KG1 (cell line): ENCODE data around the gene TBC1D10A.
"Not testable (repeated sequence)": the region's sequence is repeated elsewhere in the genome, so short reads cannot be mapped to it uniquely, and the experiment has no call there.

Experiments
- DNase-seq: peaks from one replicate; lab custom pipeline; 2025; lab: John Stamatoyannopoulos, UW

TBC1D10A gene

DNA sequence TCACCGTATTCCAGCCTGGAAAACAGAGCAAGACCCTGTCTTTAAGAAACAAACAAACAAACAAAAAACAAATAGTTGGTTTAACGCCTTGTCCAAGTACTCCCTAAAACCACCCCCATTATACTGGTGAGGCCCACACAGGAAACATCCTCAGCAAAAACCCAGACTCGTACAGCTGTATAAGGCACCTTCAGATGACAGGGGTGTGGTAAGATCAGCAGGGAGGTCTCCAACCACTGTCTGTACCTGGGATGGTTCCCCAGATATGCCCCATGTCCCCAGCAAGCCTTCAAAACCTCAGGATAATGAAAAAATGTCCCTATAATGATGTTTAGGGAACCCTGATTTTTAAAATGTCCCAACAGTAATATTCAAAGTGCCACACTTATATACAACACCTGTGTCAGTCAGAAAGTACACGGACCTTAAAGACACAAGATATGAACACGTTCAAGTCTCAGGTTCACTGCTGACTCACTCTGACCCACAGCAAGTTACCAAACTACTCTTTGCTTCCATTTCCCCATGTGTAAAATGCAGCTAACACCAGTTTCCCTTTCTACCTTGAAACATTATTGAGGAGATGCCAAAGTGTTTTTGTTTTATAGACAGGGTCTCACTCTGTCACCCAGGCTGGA, 20.6 kb upstream of the TBC1D10A start:
- no peak for DNase-seq

DNA sequence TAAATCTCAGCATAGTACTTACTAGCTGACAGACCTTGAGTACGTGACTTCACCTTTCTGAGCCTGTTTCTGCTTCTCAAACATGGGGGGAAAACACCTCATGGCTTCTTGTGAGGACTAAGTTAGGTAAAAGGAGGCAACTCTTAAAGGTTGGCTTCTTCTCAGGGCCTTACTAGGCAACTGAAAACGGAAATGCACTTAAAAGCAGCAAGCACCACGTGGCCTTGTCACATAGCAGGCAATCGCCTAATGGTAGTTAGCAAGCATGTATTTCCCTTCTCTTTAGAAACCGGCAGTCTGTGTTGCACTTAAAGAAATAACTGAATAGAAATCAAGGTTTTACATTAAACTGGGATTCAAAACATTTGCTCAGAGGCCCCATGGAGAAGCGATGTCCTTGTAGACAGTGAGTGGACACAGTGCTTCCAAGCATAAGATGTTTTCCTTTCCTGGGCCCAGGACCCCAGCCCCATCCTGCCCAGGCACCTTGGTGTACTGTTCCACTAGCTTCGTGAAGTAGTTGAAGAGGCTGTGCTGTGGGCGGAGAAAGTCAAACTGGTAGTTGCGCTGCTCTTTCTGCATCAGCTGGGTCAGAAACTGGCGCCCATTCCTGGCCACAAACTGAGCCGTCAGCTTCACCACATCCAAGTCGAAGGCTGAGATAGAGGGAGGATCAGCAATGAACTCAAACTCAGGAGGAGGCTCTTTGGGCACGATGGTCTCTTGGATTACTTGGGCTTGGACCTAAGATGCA, 17.9 kb upstream of the TBC1D10A start:
- DNase-seq, result no peak

DNA sequence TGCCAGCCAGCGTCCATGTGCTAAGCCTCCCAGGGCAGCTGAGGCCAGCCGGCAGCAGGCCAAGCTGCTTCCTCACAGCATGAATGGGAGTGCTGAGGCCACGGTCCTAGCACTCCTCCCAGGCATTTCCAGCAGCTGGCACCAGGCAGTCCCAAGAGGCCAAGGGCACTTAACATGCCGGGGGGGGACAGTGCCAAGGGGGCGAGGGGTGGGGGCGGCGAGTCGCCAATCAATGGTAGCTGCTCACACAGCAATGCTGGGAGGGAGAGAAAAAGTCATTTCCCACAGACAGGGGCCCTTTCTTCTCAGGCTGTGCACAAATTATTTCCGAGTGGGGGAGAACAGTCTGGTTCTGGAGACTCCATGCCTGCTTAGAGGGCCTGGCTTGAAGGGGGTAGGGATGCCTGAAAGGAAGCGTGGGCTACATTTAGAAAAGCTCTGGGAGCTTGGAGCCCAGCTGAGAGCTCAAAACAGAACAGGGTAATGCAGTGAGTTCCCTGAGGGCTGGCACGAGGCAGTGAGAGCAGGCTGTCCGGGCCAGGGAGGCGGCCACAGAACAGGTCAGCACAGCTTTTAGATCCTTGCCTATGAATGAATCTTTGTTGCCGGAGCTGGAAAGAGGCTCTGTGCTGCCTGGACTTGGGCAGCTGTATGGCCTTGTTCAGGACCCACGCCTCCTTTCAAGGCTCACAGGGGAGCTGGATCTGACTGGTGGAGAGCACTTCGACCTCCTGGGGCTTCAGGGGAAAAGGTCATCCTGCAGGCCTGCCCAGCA, 14.4 kb upstream of the TBC1D10A start:
- DNase-seq, result no peak

DNA sequence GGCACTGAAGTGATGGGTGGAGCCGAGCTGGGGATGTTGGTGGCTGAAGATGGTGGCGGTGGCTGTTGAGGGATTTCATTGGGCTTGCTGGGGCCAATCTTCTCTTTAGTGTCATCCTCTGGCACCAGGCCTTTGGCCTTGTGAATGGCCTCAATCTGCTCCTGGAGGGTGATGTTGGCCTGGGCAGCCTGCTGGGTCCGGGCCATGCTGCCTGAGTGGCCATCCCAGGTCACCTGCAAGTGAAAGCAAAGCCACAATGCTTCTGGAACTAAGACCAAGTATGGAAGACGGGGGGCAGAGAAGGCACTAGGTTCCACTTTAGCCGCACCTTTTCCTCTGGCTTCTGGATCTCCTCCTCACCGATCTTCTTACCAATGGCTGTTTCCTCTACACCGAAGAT, 12.1 kb upstream of the TBC1D10A start:
- no peak for DNase-seq

DNA sequence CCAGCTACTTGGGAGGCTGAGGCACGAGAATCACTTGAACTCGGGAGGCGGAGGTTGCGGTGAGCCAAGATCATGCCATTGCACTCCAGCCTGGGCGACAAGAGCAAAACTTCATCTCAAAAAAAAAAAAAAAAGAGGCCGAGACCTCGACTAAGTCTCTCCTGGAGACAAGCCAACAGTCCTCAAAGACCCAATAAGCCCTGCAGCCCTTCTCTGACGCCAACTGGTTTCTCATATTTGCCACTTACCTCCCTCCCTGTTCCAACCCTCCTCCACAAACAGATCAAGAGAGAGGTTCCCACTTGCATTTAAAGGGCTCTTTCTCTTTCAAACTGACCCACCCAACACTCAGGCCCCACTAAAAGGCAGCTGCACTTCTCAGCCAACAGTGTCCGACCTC, 11.6 kb upstream of the TBC1D10A start:
- not testable (repeated sequence) for DNase-seq

- no peak for DNase-seq
These were observed 10.7 kb upstream of the TBC1D10A start for GRCh38 chr22:30337461-30337778.

DNA sequence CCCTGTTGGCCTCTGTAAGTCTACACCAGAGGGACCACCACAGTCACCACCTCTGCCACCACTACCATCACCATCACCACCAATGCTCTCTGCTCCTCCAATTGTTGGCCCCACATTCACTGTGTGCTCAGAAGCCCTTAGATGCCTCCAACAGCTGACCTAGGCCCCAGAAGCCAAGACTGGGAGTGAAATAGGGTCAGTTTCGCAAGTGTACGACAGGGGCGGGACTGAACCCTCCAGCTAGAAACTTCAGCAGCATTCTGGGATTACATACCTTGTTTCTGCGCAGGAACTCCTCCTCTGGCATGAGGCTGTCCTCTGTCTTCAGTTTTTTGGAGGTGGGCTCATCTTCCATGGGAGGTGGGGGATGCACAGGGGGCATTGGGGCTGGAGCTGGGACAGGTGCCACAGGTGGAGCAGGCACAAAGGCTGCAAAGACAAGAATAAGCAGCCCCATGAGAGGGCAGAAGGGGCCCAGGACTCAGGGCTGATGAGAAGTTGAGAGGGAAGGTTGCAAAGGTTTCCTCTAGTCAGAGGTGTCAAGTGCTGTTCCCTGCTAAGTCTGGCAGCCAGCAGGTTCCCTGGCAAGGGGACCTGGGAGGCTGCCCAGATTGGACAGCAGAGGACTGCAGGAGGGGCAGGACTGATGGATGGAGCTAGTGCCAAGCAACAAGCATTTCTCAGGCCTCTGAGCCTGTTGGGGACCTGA, 10.2 kb upstream of the TBC1D10A start:
- DNase-seq, result no peak

- DNase-seq, result no peak
These were observed 8.5 kb upstream of the TBC1D10A start for GRCh38 chr22:30335236-30335635.

- DNase-seq, result no peak
These were observed 7.9 kb upstream of the TBC1D10A start for GRCh38 chr22:30334646-30335045.

DNA sequence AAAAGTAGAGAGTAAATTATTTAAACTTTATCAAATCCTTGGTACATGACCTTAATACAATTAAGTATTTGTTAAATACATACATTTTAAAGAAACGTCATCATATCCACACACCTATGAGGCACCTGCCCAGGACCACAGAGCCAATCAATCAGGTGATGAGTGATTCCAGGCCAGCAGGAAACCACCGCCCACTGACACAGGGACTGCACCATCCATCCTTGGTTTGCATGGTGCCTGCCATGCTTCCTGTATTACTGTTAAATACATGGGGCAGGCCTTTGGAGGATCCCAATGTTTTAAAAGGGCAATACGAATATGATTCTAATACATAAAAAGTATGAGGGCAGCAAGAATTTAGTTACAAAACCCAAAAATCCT, 7.0 kb upstream of the TBC1D10A start:
- DNase-seq, result no peak

- no peak for DNase-seq
These were observed 6.4 kb upstream of the TBC1D10A start for GRCh38 chr22:30332994-30333706.

- no peak for DNase-seq
These were observed 5.8 kb upstream of the TBC1D10A start for GRCh38 chr22:30332551-30332950.

DNA sequence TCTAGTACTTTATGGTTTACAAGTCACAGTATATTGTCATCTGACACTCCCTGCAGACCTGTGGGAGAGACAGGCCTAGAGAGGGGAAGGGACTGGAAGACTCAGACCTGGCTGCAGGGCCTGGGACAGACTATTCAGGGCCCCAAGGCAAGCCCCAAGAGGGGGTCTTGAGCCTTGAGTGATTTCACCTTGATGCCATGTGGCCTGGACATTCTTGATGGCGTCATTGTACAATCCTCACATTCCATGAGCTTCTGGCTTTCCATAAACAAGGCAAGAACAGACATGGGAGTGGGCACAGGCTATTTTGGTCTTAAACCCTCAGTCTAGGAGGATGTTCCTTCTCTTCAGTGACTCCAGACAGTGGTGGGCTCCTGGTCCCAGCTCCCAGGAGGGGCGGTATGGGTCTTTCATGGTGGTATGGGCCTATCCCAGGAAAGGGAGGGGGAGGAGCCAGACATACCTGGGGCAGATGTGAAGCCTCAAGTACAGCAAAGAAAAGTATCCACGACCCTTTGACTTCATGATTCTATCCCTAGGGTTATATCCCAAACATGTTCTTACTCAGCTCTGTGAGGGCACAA, 1.8 kb upstream of the TBC1D10A start:
- DNase-seq, result no peak

- DNase-seq, result no peak
These were observed 1.2 kb upstream of the TBC1D10A start for GRCh38 chr22:30327864-30328345.

GRCh38 chr22:30326255-30326705, 461 bp downstream of the TBC1D10A start:
- DNase-seq, result no peak

DNA sequence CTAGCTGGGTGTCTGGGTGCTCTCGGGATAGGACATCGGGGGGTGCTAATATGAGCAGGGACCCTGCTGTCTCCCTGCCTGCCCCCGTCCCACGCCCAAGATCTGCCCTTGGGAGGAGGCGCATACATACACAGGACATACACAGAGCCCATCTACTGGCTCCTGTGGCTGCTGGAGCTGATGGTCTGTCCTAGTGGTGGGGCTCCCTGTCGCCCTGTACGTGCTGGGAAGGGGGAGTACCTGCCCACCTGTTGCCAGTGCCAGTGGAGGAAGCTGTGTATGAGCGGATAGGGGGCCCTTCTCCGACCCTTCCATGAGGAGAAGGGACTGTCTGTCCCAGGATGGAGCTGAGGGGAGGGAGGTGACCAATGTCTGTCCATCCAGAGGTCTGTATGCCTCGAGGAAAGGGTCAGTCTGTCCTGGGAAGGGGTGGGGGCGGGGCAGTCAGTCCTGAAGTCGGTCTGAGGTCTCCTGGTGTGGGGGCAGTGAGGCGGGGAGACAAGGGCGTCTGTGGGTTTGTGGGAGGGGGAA, 952 bp downstream of the TBC1D10A start:
- DNase-seq, result no peak

DNA sequence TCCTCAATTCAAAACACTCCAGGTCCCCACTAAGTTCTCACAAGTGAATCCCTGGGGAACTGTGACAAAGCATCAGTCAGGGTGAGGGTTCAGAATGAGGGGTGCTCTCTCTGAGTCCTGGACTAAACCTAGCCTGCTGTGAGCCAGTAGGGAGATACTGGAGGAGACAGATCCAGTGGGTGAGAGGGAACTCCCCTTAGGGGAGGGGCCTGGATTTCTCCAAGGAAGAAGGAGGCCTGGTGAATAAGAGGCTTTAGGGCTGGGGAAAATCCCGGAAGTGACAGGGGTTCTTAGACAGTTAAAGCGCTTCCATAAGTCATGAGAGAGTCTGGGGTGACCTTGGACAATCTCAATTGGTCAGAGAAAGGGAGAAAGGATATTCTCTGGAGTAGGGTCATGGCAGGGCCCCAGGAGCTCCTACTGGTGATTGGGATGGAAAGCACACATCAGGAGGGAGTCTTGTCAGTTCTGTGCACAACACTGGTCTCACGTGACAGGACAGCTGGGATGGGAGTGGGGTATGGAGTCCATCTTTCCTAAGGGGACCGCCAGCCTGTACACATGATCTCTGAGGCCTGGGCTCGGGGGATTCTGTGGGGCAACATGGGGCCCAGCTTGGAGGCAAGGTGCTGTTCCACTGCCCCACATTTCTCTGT, 1.5 kb downstream of the TBC1D10A start:
- no peak for DNase-seq

DNA sequence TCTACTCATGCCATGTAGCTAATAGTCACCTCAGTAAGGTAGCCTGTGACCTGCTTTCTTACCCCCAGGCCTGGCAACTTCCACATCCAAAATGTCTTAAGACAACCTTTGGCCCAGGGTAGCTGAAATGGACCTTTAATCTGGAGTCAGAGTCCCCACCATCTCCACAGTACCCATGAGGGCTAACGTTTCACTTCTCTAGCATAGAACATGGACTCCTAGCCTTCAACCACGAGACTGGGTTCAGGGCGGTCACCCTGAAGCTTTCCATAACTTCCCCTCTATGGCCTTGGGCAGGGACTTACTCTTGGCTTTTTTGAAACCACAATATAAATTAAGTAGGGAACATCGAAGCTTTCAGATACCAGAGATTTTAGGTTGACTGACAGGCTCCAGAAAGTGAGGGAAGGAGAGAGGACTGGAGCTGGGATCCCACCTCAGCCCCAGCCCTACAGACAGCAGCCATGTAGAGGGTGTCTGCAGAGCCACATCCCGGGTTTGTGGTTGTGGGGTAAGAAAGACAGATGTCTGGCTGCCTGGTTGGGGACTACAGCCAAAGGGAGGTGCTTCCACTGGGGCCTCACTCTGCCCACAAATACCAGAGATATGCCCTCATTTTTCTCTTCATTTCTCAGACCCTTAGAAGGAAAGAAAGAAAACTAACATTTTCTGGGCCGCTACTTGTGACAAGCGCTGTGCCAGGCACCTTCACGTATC, 2.6 kb downstream of the TBC1D10A start:
- no peak for DNase-seq

- no peak for DNase-seq
These were observed 3.5 kb downstream of the TBC1D10A start for GRCh38 chr22:30323246-30323645.

DNA sequence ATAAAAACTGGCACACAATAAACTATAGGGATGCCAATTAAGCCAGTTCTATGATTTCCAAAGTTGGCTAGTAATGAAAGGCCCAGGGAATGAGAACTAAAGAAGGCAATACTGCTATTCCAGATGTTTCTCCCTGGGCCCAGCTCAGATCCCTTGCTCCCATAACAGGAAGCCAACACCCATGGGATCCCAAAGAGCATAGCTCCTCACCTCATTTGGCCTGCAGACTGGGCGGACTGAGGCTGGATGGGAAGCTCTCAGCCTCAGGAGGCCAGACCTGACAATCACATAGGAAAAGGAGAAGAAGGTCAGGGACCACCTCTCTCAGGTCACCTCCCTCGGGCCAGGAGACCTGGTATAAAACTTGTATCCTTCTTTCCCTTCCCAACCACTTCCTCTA, 5.3 kb downstream of the TBC1D10A start:
- DNase-seq, result no peak
